COLO668 (cell line): ENCODE measurements around the gene RHBDL3.

Experiments used
- DNase-seq: peaks from one replicate; lab custom pipeline; 2025; ENCODE audit not compliant: unreplicated experiment; lab: John Stamatoyannopoulos, UW

Gene RHBDL3

DNA sequence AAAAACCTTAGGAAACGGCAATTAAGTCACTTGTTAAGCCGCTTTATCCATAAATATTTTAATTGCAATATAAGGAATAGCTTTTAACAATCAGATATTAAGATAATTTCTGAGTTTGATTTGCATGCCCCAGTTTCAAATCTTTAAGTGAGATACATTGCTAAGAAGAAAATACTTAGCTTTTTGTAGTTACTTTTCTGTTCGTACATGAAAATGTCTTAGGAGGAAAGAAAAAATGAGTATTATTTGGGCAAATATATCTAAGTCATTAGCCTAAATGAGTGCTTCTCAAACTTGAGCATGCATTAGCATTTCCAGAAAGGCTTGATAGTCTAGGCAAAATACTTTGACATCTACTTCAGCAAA lies 90.7 kb downstream of the RHBDL3 start:
- DNase-seq, result no peak

- no peak for DNase-seq
Measured at GRCh38 chr17:32356750-32357149, 91.1 kb downstream of the RHBDL3 start.

- DNase-seq, result no peak
Measured at GRCh38 chr17:32357615-32358014, 92.0 kb downstream of the RHBDL3 start.

- no peak for DNase-seq
Measured at GRCh38 chr17:32361270-32361669, 95.6 kb downstream of the RHBDL3 start.

DNA sequence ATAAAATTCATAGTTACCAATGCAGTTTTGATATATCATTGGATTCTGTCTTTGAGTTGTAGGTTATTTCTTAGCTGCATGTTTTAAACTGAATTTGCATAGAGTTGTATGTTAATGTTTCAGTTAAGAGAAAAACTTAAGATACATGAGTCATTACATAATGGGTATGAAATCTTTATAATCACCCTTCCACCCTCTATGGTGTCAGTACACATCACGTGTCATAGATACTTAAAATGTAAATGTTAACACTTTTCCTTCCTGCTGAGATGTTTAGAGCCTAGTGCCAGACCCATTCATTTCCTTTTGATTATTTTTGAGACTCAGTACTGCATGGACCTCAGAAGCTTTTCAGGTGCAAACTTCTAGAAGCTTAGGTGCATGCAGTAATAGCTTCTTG lies 104.8 kb downstream of the RHBDL3 start:
- no peak for DNase-seq
